Left lung (tissue), 14 donors: ENCODE measurements around the gene SUV39H2. TPM values are rescaled to one million over a fixed set of nuclear protein-coding genes. Genes with fewer than 3 reads are reported as not detected.

Source experiments
- ATAC-seq: fragments of 200-7000 bp; cut with Tn5 transposase; one replicate; pipeline ENCODE4 v1.9.1; 2020; ENCODE audit warnings: moderate library complexity
- DNase-seq, 4 donors: peaks; one replicate each; pipeline ENCODE4 v3.0.0-alpha.2; 2013 to 2020
- H3K27ac ChIP-seq, 2 donors: fragments of 200-600 bp; sonication (generic) in 1 of 2; one replicate each; pipeline versions ENCODE4 v1.5.0 to v1.8.0; 2020 to 2021
- H3K27me3 ChIP-seq, 2 donors: fragments of 200-600 bp; sonication (generic) in 1 of 2; one replicate each; pipeline versions ENCODE4 v1.5.0 to v1.8.0; 2020 to 2021
- H3K36me3 ChIP-seq, 2 donors: fragments of 200-600 bp; sonication (generic) in 1 of 2; one replicate each; pipeline versions ENCODE4 v1.5.0 to v1.8.0; 2020 to 2021
- H3K4me1 ChIP-seq, 2 donors: fragments of 200-600 bp; one replicate each; pipeline ENCODE4 v1.8.0; 2021
- H3K4me3 ChIP-seq, 2 donors: fragments of 200-600 bp; sonication (generic) in 1 of 2; one replicate each; pipeline versions ENCODE4 v1.5.0 to v1.8.0; 2020 to 2021; ENCODE audit warnings: mild to moderate bottlenecking in 1 of 2
- H3K9me3 ChIP-seq, 2 donors: fragments of 200-600 bp; sonication (generic) in 1 of 2; one replicate each; pipeline versions ENCODE4 v1.5.0 to v1.8.0; 2020 to 2021
- CTCF ChIP-seq, 2 donors: fragments of 200-600 bp; sonication (generic) in 1 of 2; IDR thresholded peaks; one replicate each; pipeline versions ENCODE4 v1.5.0 to v1.8.0; 2021; ENCODE audit warnings: antibody characterized with exemption in 2 of 2
- intact Hi-C, 2 donors: fragments of 100-400 bp; cut with DNase I; formaldehyde crosslinking; loops; one replicate each; pipeline versions ENCODE4 v1.11.2 to v1.14.2; 2022
- long read RNA-seq, 12 donors: library from polyadenylated mRNA in 2 of 12; unstranded in 2 of 12; transcript quantifications; one replicate each; pipeline ENCODE4 v2.0.0 and lab custom pipeline, GENCODE V29; 2019 to 2026
- polyA plus RNA-seq, 6 donors: library from polyadenylated mRNA; unstranded; fragments of 120-200 nt; gene quantifications; one replicate each; pipeline ENCODE4 v1.2.1, GENCODE V29; 2013; ENCODE audit not compliant: insufficient read length in 6 of 6
- total RNA-seq, 2 donors: library from RNA; stranded (reverse); fragmentation: NEBNext Ultra II Directional; extraction: Animal tissue kit (Norgen Biotek cat#: 25700); gene quantifications; one replicate each; pipeline ENCODE4 v1.2.1, GENCODE V29; 2021
- donor health status: DM: no; HTN: yes; CAD: no.
- donor health status: DM: no; HTN: no; CAD: no.

Gene SUV39H2
- 10 to 100 TPM; 10.1 to 10.9 TPM for total RNA-seq
- polyA plus RNA-seq: 10 to 100 TPM; 15.7 to 18.5 (median 17.0) TPM
- long read RNA-seq, donor 1, partial matches to known transcripts: 0 of 4 reads
- long read RNA-seq, donor 1, other reads (novel, unspliced or antisense): 0 of 4 reads
- long read RNA-seq, donor 2, partial matches to known transcripts: 0 of 3 reads
- long read RNA-seq, donor 2, other reads (novel, unspliced or antisense): 0 of 3 reads
- long read RNA-seq, donor 3, transcript SUV39H2-205 (5 exons, 2,959 nt): major isoform, 5 of 10 reads
- long read RNA-seq, donor 3, partial matches to known transcripts: 0 of 10 reads
- long read RNA-seq, donor 3, other reads (novel, unspliced or antisense): 0 of 10 reads
- long read RNA-seq, donor 4, partial matches to known transcripts: 0 of 1 reads
- long read RNA-seq, donor 4, other reads (novel, unspliced or antisense): 0 of 1 reads
- long read RNA-seq, donor 5, partial matches to known transcripts: 0 of 1 reads
- long read RNA-seq, donor 5, other reads (novel, unspliced or antisense): 0 of 1 reads
- long read RNA-seq, donor 6, partial matches to known transcripts: 6 of 10 reads
- long read RNA-seq, donor 6, other reads (novel, unspliced or antisense): 0 of 10 reads
- long read RNA-seq, donor 7, partial matches to known transcripts: 0 of 3 reads
- long read RNA-seq, donor 7, other reads (novel, unspliced or antisense): 0 of 3 reads
- long read RNA-seq, donor 8, partial matches to known transcripts: 0 of 1 reads
- long read RNA-seq, donor 8, other reads (novel, unspliced or antisense): 0 of 1 reads
- long read RNA-seq, donor 9: 0 reads
- long read RNA-seq, donor 10, partial matches to known transcripts: 1 of 1 reads
- long read RNA-seq, donor 10, other reads (novel, unspliced or antisense): 0 of 1 reads
- long read RNA-seq, donor 11, partial matches to known transcripts: 0 of 4 reads
- long read RNA-seq, donor 11, other reads (novel, unspliced or antisense): 0 of 4 reads
- long read RNA-seq, donor 12, partial matches to known transcripts: 0 of 4 reads
- long read RNA-seq, donor 12, other reads (novel, unspliced or antisense): 0 of 4 reads

- intact Hi-C loops: no loop called here
- DNase-seq: peak; percentile 95 to 99 (median 97)
- H3K27ac ChIP-seq: peak within 1 kb of the TSS; percentile 94 to 96
- H3K36me3 ChIP-seq: no peaks in the 10 kb centered on the region
- H3K27me3 ChIP-seq: no peaks in the 10 kb centered on the region
- no peak for TF ChIP-seq CTCF (IDR thresholded peaks at IDR 0.05)
- peak within 1 kb of the TSS; percentile 90 to 92 for H3K4me3 ChIP-seq
- H3K4me1 ChIP-seq: peaks cover 11 to 29% of the 10 kb centered on the region in 2 donors
- H3K9me3 ChIP-seq: no peaks in the 10 kb centered on the region
- ATAC-seq: peak; percentile 95
Observed at GRCh38 chr10:14878266-14879123, at the start of gene SUV39H2. TSS of gene SUV39H2 (plus strand) at chr10:14878866. CDS start at chr10:14878889, 23 bp downstream.

- H3K9me3 ChIP-seq: no peaks in the 10 kb centered on the region
- peaks cover 0 to 9% of the 10 kb centered on the region in 2 donors for H3K4me1 ChIP-seq
- intact Hi-C loops: no loop called here
- H3K27me3 ChIP-seq: no peaks in the 10 kb centered on the region
- no peaks in the 10 kb centered on the region for H3K36me3 ChIP-seq
- no peak overlapping the region for H3K27ac ChIP-seq
- no peak for TF ChIP-seq CTCF (IDR thresholded peaks at IDR 0.05)
- no peak for ATAC-seq
- H3K4me3 ChIP-seq: no peak overlapping the region
- DNase-seq: no peak
Observed at GRCh38 chr10:14833106-14833505, 45.6 kb upstream of the SUV39H2 start.

GRCh38 chr10:14836208-14836607, 42.5 kb upstream of the SUV39H2 start:
- H3K4me1 ChIP-seq: peaks cover 0 to 17% of the 10 kb centered on the region in 2 donors
- H3K9me3 ChIP-seq: no peaks in the 10 kb centered on the region
- no peaks in the 10 kb centered on the region for H3K27me3 ChIP-seq
- intact Hi-C loops: no loop called here
- no peak overlapping the region for H3K27ac ChIP-seq
- no peak for TF ChIP-seq CTCF (IDR thresholded peaks at IDR 0.05)
- no peak for ATAC-seq
- peaks cover 0 to 6% of the 10 kb centered on the region in 2 donors for H3K36me3 ChIP-seq
- no peak for DNase-seq
- H3K4me3 ChIP-seq: no peak overlapping the region

GRCh38 chr10:14837003-14837756, 41.5 kb upstream of the SUV39H2 start:
- ATAC-seq: peak; percentile 3
- intact Hi-C loops: no loop called here

More at GRCh38 chr10:14837003-14837756, 41.5 kb upstream of the SUV39H2 start:
- Histone ChIP-seq H3K27me3 (no peaks in the 10 kb centered on the region), H3K9me3 (no peaks in the 10 kb centered on the region), H3K27ac (peak overlapping the region; percentile 93 to 96), H3K36me3 (peaks cover 0 to 16% of the 10 kb centered on the region in 2 donors), H3K4me1 (peaks cover 0 to 17% of the 10 kb centered on the region in 2 donors), H3K4me3 (peak overlapping the region; percentile 97 to 100)
- no peak for TF ChIP-seq CTCF (IDR thresholded peaks at IDR 0.05)
- no peak for DNase-seq
